Glomerular endothelial cell (primary cell): ENCODE results near the gene SLC4A5. TPM values are rescaled to one million over a fixed set of nuclear protein-coding genes. Genes with fewer than 3 reads are reported as not detected.
"Not testable (repeated sequence)": the region's sequence is repeated elsewhere in the genome, so short reads cannot be mapped to it uniquely, and the experiment has no call there.

ENCODE experiments used
- DNase-seq: peaks from one replicate; pipeline ENCODE4 v3.0.0-alpha.2; 2011; ENCODE audit warnings: low read depth, low spot score; ENCODE audit errors: extremely low read depth
- total RNA-seq: library from RNA; depleted of rRNA; stranded (reverse); fragments of >200 nt; gene quantifications from 2 replicates; pipeline ENCODE4 v1.2.3, GENCODE V29; 2015

The SLC4A5 gene
- total RNA-seq, 1 donor from 2014 or later, result 0.18 TPM

DNA sequence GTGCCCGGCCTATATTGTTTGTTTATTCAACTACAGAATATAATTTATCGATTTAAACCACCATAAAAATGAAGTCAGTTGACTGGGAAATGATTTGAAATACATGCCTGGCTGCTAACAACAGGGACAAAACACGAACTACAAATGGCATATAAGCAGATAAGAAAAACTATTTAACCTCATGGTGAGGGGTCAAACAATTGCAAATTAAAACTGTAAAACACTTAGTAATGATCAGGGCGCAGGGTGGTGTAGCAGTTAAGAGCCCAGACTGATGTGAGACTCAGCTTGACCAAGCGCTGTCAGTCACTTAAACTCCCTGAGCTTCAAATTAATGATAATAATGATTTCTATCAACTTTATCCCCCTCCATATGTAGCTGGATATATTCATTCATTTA lies 138.1 kb downstream of the SLC4A5 start:
- DNase-seq, result no peak

DNA sequence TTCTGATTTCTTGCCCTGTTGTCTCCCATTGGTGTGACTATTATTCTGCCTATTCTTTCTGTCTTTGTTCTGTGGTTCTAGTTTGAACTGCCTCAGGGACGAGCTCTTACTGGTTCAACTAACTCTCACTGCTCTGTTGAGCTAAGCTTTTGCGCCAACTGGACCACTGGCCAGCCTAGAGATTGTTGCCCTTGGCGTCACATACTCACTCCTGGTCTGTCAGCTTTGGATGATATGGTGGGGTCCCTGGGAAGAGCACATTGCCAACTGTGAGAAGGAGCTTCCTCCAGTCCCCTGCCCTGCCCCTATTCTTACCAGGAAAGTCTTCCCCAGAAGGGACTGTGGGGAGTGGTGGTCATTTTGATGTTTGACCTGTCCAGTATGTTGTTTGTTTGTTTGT lies 138.8 kb downstream of the SLC4A5 start:
- no peak for DNase-seq

DNA sequence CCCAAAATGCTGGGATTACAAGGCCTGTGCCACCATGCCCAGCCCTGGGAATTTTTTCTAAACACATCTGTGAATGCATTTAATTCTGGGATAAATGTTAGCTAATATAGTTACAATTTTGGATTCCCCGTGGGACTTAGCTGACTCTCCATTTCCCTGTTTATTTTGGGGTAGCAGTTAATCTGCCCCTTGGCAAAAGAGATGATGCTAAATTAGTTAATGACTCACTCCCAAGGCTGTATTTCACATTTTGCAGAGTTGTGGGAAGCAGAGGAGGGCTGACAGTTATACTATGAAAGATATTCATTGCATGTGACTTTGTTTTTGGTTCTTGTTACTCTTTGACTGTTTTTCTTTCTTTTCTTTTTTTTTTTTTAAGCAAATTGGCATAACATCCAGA lies 141.6 kb downstream of the SLC4A5 start:
- DNase-seq, result no peak

DNA sequence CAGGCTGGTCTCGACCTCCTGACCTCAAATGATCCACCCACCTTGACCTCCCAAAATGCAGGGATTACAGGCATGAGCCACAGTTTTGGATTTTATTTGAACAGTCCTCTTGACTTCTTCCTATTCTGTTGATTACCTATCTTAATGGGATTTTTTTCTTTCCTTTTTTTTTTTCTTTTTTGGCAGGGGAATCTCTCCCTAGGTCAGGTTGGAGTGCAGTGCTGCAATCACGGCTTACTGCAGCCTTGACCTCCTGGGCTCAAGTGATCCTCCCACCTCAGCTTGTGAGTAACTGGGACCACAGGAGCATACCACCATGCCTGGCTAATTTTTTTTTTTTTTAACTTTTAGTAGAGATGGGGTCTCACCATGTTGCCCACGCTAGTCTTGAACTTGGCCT lies 142.0 kb downstream of the SLC4A5 start:
- no peak for DNase-seq

DNA sequence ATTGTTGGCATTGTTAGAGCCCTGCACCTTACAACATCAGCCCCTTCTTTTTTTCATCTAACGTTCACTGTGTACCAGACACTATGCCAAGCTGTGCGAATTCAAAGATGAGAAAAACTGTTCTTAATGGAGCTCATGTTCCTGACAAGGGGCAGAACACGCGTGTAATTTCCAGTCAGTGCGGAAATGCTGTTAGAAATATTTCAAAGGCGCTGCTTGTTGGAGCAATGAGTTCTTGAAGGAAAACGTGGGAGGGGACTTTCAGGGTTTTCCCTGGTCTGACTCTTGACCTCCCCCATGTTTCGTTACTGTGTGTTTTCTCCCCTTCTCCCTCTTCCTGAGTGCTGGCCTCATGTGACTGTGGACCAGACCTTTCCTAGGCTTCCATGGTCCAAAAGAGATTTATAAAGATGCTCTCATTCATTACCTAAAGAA lies 143.3 kb downstream of the SLC4A5 start:
- no peak for DNase-seq

DNA sequence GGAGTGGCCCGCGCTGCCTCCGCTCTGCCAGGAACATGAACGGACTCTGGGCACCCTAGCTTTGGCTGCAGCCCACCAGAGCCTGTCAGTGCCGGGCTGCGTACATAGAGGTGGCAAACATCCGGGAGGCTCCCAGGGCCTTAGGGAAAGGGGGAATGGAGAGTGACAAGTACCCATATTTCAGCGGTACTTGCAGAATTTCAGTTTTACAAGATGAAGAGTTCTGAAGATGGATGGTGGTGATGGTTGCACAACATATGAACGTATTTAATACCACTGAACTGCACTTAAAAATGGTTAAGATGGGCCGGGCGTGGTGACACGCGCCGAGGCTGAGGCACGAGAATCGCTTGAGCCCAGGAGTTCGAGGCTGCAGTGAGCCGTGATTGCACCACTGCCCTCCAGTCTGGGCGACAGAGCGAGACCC lies 143.9 kb downstream of the SLC4A5 start:
- DNase-seq, result no peak

DNA sequence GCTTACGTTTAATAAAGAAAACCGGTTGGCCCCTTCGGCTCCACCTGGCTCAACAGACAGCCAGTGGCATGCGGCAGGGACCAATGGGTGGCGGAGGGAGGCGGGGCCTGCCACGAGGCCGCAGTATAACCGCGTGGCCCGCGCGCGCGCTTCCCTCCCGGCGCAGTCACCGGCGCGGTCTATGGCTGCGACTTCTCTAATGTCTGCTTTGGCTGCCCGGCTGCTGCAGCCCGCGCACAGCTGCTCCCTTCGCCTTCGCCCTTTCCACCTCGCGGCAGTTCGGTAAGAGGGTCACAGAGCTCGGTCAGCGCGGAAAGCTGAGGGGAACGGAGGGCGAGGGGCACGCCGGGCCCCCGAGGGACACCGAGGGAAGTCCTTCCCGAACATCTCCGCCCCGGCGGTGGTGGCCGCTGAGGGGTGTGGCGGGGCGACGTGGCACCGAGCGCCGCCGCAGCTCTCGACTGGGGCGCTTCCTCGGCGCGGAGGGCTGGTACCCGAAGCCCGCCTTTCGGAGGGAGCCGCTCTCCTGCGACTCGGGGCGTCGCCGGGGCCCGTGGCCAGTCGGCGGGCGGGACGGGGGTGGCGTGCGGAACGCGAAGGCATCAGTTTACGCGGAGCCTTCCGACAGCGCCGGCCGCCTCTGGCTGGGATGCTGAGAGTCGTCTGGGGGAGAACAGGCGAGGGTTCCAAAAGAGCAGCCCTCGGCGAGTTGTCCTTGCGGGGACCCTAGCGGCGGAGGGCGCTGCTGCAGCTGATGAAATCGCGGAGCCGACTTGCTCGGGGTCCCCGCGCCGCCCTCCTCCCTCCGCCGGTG lies 144.5 kb downstream of the SLC4A5 start, which contains the start of gene MTHFD2:
Gene MTHFD2, plus strand, starts transcription at position 155 of the 814 bp plus-strand sequence. Its CDS starts 27 bp downstream, at position 182.
- DNase-seq, result peak; percentile 89

DNA sequence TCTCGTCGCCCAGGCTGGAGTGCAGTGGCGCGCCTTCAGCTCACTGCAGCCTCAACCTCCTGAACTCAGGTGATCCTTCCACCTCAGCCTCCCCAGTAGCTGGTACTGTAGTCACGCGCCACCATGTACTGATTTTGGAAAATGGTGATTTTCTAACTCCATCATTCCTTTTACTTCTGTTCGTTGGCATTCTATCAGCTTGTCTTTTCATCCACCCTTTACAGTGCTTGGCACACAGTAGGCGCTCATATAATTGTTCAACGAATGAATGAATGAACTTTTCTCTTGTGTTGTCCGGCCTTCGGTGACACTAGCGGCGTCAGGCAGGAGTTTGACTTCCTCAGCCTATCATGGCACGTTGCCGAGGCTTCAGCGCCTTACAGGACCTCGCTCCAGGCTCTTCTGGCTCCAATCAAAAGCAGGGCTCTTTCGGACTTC lies 145.2 kb downstream of the SLC4A5 start:
- DNase-seq, result no peak

DNA sequence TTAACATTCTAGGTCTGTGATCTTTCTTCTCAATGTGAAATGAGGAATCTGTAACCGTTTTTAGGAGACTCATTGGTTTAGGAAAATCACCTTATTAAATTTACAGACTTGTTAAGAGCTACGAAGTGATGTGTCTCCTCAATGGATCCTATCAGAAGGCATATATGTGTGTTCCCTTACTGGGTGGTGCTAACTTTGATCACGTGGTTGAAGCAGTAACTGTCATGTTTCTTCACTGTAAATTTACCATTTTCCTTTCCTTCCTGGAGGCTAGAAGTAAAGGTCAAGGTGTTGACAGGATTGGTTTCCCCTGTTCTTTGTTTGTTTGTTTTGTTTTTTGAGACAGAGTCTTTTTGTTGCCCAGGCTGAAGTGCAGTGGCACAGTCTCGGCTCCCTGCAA lies 146.2 kb downstream of the SLC4A5 start:
- no peak for DNase-seq

DNA sequence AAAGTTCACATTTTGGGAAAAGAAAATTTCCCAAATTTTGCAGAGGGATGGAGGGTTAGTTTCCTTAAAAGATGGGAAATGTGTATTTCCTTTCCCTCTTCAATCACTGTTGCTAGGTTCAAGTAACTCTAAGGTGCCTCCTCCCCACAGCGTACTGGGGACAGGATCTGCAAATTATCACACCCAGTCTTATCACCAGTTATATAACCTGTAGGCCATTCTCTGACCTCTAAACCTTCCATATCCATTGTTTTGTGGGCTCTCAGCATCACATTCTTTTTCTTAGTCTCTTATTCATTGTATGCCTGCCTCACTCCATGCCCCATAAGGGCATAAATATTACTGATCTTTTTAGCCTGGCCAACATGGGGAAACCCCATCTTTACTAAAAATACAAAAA lies 148.4 kb downstream of the SLC4A5 start:
- no peak for DNase-seq

DNA sequence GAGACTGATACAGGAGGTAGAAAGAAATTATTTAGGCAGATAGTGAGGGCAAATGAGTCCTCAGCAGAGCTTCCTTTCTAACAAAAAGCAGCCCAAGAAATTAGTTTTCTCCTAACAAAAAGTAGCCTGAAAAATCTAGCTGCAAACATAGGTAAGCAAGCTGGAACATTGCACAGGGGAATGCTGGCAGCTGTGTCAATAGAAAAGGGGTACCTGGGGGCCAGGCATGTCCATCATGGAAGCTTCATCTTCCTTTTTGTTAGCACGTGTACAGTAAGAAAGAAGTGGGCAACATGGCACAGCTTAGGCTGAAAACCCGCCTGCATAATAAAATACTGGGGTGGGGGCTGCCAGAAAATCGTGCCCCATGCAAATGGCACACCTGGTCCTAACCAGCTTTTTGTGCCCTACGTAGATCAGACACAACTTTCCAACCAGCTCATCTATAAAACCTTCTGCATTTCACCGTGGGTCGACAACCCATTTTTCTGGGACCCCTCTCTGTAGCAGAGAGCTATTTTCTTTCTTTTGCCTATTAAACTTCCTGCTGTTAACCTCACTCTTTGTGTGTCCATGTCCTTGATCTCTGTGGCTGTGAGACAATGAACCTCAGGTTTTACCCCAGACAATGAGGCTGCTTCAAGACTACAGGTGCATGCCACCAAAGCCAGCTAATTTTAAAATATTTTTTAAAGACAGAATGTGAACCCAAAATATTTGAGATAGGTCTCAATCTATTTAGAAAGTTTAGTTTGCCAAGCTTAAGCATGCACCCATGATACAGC lies 151.4 kb downstream of the SLC4A5 start:
- no peak for DNase-seq

DNA sequence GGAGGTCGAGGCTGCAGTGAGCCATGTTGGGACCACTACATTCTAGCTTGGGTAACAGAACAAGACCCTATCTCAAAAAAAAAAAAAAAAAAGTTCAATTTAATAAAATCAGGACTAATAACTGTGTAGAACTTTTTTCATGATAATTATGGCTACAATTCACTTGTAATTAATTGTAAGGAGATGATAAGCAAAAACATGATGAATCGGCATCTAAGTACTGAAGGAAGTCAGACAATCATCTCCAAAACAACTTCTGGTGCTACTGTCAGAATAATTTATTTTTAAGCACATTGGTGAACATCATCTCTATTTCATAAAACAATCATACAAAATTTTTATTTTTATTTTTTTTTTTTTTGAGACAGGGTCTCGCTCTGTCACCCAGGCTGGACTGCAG lies 154.5 kb downstream of the SLC4A5 start:
- DNase-seq, result no peak

DNA sequence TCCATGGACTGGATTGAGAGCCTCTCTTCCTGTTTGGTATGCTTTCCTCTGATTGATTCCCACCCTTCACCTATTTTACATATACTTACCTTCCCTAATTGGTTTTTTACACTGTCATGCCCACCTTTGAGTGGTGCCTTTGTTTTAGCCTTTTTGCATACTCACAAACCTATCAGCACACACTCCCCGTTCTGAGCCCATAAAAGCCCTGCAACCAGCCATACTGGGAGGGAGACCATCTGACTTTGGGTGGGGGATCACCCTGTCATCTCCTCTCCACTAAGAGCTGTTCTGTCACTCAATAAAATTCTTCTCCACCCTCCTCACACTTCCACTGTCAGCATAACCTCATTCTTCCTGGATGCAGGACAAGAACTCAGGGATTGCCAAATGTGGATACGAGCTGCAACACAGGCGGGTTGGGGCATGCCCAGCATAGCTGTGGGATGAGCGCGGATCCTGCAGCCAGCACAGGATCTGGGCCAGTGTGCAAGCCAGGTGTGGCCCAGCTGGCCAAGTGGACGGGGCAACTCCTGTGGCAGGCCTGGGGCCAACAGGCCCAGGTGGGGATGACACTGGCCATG lies 155.1 kb downstream of the SLC4A5 start:
- no peak for DNase-seq

DNA sequence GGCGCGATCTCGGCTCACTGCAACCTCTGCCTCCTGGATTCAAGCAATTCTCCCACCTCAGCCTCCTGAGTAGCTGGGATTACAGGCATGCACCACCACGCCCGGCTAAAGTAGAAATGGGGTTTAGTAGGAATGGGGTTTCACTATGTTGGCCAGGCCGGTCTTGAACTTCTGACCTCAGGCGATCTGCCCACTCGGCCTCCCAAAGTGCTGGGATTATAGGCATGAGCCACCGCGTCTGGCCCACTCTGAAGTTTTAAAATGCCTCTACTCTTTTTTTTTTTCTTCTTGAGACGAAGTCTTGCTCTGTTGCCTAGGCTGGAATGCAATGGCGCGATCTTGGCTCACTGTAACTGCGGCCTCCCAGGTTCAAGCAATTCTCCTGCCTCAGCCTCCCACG lies 156.5 kb downstream of the SLC4A5 start:
- DNase-seq, result not testable (repeated sequence)

DNA sequence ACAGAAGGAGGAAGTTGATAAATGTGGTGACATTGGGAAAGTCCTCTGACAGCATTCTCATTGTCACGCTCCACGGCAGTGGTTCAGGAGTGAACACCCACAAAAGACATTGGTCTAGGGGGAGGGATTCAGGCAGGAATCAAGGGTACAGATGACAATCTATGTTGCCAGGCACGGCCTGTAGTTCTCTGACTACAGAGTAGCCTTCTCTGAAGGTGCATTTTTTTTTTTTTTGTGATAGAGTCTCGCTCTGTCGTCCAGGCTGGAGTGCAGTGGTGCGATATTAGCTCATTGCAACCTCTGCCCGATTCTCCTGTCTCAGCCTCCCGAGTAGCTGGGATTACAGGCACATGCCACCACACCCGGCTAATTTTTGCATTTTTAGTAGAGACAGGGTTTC lies 157.2 kb downstream of the SLC4A5 start:
- no peak for DNase-seq

DNA sequence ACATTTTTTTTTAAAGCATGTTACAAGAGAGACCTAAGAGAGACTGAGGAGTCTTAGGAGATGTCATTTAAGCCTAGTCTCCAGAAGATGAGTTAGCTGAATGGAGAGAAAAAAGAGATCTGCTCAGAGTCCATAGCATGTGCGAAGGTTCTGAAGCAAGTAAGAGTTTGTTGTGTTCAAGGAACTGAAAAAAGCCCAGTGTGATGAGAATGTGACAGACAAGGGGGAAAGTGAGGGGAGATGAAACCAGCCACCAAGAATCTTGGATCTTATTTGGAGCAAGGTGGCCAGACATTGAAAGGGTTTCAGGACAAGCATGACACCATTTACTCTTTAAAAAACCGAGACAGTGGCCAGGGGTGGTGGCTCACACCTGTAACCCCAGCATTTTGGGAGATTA lies 159.3 kb downstream of the SLC4A5 start:
- no peak for DNase-seq

DNA sequence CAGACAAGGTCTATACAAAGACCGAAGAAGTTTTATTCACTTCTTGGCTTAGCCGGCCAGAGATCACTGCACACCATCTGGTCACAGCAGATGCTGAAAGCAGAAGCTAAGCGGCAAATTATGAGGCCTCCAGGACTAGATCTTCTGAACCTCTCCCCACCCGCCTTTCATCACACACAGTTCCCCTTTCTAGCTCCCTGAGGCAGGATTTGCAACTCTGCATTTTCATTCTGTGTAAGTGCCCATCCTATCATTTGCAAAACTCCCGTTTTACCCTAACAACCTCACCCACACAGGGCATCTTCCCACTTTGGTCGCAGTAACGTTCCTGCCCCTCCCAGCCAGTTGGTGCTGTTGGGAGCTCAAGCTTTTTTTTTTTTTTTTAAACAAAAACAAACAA lies 161.5 kb downstream of the SLC4A5 start:
- DNase-seq, result no peak

DNA sequence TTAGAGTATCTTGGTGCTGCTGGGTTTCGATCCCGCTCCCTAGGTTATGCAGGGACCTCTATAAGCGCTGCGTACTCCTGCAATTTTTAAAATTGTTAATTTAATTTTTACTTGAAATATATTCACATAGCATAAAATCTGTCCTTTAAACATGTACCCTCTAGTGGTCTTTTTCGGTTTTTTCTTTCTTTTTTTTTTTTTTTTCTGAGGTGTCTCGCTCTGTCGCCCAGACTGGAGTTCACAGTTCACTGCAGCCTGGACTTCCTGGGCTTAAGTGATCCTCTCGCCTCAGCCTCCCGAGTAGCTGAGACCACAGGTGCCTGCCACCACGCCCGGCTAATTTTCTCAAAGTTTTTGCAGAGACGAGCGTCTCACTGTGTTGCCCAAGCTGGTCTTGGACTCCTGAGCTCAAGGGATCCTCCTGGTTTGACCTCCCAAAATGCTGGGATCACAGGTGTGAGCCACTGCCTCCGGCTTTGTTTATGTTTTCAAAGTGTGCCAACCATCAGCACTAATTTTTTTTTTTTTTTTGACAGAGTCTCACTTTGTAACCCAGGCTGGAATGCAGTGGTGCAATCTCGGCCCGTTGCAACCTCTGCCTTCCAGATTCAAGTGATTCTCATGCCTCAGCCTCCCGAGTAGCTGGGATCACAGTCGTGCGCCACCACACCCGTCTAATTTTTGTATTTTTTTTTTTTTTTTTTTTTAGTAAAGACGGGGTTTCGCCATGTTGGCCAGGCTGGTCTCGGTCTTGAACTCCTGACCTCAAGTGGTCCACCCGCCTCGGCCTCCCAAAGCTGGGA lies 164.0 kb downstream of the SLC4A5 start:
- no peak for DNase-seq

DNA sequence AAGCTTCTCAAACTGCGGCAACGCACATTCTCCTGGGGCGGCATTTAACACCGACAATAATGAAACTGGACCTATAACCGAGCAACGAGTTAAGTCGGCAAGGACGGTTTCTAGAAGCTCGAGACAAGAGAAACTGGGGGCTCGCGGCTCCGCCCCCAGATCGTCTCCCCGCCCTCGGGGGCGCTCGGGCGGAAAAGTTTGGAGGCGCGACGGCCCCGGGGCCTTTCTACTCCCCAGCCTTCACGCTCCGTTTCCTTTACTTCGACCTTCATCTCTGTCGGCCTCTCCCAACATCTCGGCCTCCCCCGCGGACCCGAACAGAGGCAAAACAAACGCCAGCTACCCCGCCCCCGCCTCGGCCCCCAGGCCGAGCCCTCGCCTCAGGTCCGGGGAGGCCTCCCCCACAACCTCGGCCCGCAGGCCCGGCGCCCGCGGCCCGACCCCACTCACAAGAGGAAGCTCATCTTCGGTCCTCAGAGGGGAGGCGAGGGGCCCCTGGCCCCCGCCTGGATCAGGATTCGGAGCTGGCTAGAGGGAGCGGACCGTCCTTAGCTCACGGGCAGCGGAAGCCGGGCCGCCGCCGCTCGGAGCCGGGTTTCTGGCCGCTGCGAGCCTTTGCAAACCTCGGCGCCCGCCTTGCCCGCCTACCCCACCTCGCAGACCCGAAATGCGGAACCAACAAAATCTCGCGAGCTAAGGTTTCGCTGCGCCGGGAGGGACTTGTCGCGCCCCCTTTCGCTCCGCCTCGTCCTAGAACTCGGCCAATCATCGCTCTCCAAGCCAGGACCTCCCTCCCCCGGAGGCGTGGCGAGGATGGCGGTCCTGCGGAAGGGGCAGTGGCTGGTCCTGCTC lies 164.8 kb downstream of the SLC4A5 start, which contains the start of gene MOB1A:
Gene MOB1A, minus strand, starts transcription at position 669 of the 852 bp plus-strand sequence. Its CDS starts 205 bp downstream, at position 464.
- peak; percentile 90 for DNase-seq

DNA sequence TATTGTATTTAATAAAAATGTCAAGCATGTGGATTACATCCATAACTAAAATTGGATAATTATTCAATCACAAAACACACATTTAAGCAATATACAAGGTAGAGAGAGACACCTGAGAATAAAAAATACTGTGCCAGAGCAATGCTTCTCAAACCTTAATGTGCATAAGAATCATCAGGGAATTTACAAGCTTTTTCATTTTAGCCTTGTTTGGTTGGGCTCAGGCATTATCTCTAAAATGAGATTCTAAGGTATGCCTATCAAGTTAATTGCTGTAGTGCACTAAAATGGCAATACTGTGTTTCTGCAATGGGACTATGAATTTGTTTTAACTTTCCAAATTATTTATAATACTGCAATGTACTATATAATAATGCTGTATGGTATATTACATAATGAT lies 165.5 kb downstream of the SLC4A5 start:
- DNase-seq, result no peak
